GM18526 (cell line): ENCODE results near the gene RGCC.

Source experiments
- POLR2A ChIP-seq: IDR thresholded peaks from 3 replicates; pipeline ENCODE4 v1.6.1; 2011; ENCODE audit not compliant: insufficient read length; ENCODE audit errors: extremely low read depth

The RGCC gene

DNA sequence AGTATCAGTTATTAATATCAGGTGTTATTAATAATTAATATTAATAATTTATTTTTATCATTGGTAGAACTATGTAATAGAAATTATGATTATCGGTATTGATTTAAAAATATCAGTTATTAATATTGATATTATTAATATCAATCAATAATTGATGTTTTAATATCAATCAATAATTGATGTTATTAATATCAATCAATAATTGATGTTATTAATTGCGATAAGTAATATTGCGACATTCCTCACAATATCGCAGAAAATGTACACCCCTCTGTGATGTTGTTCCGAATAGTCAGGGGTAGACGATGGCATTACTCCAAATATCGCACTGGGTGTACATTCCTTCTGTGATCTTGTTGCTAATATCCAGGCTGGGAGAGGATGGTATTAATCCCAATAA is 3.7 kb upstream of the RGCC start:
- TF ChIP-seq POLR2A: no peak

DNA sequence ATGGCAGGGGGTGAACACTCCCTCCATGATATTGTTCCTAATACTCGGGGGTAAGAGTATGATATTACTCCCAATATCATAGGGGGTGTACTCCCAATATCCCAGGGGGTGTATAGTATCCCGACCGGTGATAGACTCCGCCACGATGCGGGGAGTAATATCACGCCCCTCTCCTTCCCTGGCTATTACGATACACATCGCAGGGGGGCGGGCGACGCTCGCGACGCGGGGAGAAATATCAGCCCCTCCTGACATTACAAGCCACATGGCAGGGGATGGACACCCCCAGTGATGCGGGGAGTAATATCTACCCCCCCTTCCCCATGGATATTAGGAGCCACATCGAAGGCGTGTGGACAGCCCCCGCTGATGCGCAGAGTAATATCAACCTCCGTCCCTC is 3.2 kb upstream of the RGCC start:
- no peak for TF ChIP-seq POLR2A

DNA sequence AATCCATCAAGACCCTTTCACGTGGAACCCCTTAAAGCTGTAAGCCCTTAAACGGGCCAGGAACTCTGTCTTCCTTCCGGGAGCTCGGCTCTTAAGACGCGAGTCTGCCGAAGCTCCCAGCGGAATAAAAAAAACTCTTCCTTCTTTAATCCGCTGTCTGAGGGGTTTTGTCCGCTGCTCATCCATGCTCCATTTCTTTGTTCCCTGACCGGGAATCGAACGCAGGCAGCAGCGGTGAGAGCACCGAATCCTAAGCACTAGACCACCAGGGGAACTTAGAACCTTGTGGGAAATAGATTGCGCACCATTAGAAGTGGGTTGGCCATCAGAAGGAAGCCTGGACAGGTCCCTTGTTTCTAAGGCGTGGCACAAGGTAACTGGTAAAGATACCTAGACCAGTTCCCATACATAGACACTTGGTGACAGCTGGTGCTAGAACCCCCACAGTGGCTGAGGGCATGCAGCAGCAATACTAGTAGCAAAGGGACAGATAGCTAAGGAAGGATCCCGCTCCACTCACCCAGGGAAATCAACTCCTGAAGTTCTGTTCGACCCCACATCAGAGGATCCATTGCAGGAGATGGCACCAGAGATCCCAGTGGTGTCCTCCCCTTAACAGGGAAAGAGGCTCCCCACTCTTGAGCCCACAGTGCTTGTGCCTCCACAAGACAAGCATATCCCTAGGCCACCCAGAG is 1.5 kb upstream of the RGCC start:
- TF ChIP-seq POLR2A: no peak

DNA sequence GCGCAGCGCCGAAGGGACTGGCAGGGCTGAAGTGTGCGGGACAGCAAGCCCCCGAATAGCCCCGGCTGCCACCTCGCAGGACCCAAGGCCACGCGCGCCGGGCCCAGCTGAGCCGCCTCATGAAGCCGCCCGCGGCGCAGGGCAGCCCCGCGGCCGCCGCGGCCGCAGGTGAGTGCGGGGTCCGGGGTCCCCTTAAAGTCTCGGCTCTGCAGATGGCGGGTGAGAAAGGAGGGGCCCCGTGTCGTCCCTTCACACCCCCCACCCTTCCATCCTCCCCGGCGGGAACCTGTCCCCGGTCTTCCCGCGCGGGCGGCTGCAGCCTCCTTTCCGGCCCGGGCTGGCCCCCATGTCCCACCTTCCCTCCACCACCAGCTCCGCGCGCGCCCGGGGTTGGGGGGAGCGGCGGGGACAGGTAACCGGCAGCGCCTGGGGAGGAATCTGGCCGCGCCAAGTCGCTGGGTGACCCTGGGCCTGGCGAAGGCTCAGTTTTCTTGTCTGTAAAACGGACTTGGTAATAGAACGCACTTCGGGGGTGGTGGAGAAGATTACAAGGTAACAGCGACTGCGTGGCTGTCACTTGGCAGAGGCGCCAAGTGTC is 338 bp downstream of the RGCC start:
- TF ChIP-seq POLR2A: no peak

DNA sequence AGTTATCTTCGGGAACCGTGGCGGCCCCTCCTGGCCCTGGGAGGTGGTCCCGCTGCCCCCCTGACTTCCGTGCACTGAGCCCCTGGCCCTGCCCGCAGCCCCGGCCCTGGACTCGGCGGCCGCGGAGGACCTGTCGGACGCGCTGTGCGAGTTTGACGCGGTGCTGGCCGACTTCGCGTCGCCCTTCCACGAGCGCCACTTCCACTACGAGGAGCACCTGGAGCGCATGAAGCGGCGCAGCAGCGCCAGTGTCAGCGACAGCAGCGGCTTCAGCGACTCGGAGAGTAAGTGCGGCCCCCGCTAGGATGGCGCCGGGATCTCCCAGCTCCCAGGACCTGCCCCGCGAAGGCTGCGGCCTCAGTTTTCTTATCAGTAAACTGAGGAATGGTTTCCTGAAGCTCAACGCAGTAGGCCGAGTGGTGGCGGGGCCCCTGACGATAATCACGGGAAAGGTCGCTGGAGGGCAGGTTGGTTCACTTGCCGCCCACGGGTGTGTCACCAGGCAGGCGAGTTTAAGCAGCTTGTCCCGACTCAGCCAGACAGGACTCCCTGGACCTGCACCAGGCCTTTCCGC is 924 bp downstream of the RGCC start:
- no peak for TF ChIP-seq POLR2A

DNA sequence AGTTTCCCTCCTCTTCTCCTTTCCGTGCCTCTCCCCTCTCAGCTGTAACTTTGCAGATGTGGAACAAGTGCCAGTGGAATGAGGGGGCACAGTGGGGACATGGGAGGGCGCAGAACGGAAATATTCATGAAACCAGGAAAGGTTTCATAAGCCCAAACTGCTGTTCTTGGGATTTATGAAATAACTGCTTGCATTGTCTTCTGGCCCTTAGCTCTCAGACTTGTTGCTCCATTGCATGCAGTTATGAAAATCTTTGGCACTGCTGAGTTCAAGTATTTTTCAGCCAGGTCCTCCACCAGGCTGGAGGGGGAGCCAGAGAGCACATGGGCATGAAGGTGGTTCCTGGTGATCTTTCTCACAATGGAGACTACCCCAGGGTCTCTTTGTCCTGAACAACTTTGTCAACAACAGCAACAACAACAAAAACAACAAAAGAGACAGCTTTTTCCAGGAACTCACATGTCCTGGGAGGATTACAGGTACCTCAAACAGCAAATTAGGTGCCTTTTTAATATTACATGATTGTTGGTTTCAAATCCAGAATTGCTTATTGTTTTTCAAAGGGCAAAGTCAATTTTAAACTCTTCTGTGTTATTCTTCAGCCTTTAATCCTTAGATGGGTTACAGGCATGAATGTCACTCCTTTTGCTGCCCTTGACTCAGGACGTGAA is 1.5 kb downstream of the RGCC start:
- no peak for TF ChIP-seq POLR2A

DNA sequence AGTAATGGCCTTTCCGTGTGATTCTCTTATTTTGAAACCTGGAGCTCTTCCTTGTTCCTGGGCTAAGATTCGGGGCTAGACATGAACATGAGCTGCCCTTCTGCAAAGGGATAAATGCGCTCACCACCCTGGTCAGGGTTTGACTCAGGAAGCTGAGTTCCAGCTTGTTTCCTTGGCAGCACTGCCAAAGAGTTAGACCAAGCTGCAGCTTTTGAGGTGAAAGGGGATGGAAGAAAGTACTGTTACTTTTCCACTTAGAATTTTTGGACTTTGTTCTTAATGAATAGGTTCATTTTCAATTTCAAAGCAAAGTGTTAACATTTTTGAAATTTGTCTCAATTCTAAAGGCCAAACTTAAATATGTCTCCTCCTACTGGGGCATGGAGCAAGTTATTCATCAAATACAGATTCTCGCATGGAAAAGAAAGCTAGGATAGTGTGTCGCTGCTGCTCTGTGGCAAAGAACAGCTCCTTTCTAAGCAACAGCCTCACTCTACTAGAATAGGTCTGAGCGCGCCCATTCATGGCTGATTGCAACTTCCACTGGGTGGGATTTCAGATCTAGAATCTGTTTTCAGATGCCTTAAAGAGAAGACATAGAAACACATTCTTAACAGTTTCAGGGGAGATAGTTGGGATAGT is 2.2 kb downstream of the RGCC start:
- no peak for TF ChIP-seq POLR2A

DNA sequence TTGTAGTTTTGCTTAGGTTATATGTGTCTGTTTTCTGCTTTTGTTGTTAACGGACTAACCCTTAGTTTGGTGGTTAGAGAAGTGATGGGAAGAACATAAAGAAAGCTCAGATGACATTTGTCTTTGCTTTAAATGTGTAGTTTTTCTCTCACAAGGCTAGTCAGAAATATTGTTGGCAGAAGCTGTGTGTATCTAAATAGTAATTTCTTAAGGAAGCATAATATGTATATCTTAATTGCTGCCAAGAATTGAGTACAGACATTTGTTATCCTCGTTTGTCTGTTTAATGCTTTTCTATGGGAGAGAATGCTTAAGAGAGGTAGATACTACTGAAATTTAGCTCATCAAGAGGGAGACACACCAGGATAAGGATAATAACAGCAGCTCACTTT is 2.7 kb downstream of the RGCC start:
- TF ChIP-seq POLR2A: no peak

DNA sequence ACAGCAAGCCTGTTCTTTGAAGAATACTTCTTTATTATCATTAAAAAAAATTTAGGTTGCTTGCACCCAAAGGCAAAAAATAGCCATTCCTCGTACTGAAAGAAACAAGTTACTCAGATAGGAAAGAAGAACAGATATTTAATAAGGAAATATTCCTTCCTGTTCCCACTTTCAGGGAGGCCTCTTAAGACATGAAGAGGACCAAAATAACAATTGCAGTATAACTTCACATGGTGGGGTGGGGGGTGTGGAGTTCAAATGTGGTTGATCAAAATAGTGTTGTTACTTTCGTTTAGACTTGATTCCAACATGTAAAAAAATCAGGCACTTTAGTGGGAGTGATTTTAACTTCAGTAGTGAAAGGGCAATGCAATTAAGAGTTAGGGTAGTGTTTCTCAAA is 3.6 kb downstream of the RGCC start:
- no peak for TF ChIP-seq POLR2A

DNA sequence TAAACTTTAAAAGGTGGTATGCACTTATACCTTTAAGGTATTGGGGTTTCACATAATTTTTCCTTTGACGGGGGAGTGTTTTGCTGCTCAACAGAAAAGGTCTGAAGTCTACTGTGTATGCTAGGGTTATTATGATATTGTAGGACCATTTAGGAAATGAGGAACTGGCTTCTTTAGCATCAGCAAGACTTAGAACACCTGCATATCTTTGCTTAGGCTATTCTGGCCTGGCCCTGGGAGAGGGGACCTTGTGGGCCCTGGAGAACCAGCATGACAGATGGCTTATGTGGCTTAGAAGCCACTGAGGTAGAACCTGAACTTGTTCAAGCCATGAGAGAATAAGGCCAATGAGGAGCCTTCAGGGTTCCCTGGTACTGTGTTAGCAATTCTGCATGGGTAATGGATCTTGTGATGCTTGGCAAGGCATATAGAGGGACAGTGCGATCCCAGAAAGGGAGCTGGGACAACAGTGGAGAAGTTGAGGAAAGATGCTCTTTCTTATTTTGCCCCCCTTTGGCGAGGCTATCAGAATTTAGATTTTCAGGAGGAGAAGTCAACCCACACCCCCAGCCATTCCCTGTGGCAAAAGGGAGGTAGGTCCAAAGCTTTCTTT is 4.3 kb downstream of the RGCC start:
- TF ChIP-seq POLR2A: no peak

DNA sequence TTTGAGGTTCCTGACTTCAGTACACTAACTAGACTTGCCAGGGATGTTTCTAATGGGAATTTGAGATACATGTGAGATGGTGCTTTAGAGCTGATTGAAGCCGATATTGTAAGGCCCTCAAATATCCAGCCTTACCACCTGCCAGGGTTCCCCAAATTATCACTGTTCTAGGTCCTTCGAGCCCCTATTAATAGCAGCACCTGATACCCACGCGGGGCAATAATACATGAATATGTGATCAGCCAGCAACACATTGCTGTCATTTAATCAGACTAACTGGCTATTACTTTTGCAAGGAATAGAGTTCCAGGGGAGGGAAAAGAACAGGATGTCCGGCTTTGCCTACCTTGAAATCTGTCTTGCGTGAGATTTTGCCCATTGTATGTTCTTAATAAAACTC is 5.1 kb downstream of the RGCC start:
- TF ChIP-seq POLR2A: no peak

DNA sequence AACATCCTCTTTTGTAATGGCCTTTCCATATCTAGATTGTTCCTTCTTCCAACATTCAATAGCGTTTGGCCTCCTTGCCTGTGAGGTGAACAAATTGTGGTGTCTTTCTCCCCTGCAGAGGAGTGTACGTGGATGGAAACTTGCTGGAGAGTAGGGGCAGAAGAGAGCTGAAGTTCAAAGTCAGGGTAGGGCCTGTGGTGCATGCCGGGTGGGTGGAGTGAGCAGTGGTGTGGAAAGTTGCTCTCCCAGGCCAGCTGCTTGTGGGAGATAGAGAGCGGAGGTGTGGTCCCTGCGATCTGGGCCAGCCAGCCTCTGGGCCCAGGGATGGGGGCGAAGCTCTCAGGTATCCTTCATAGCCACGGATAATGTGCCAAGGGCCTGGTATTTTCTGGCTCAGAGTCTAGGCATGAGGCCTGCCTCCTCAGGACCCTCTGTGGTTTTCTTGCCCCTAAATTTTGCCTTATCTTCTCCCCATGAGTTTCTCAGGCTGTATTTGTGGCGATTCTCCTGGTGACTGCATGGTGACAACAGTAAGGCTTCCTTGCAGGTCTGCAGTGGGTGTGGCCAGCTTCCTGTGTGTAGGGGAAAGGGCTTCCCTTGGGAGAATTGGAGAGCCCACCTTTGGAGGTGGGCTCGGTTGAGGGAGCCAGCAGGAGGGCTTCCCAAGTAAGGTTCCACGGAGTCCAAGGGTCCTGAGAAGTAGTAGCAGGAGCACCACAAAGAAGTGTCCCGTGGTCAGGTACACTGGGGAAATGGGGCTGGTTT is 6.7 kb downstream of the RGCC start:
- no peak for TF ChIP-seq POLR2A

DNA sequence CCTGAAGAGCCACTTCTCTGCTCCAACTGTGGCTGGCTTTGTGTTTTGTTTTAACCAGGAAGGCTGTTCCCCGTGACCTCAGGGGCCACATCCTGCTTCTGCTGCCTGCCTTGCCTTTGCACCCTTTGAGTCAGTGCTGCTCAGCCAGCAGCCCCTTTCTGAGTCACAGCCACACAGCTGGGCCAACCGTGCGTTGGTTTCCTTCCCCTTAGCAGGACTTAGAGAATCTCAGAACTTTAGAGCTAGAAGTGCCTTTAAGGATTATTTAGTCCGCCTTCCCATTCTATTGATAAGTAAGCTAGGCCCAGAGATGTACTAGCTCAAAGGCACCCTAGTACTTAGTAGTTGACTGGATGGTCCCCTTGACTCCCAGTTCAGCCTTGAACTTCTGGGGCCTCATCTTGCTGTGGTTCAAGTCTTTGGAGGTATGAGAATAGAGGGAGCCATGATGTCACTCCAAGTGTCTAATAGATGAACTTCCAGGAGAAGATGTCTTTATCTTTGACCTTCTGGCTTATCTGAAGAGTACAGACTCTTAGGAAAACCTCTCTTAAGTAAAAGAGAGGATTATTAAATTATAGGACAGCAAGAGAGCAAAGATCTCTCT is 8.0 kb downstream of the RGCC start:
- peak; percentile 47 for TF ChIP-seq POLR2A

DNA sequence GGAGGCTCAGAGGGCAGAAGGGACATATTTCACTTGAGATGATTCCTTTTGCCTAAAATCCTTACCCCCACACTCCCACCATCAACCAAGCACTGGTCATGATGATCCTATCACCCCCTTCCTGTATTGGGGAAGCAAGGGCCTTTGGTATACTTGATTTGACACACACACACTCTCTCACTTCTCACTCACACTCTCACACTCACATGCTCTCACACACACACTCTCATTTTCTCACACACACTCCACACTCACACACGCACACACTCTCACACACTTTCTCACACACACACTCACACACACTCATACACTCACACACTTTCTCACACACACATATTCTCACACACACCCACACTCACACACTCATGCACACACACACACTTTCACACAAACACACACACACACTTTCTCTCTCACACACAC is 8.6 kb downstream of the RGCC start:
- no peak for TF ChIP-seq POLR2A
